Esophagus muscularis mucosa (tissue), 3 donors: ENCODE results near the gene PCBP3.

Experiments
- CTCF ChIP-seq, 3 experiments: fragments of 200-600 bp in 2 of 3; fragments of 450-650 bp in 1 of 3; sonication (generic) in 2 of 3; IDR thresholded peaks; one replicate each; pipeline ENCODE4 v1.5.1; 2017 to 2019; ENCODE audit warnings: antibody characterized with exemption in 3 of 3, mild to moderate bottlenecking in 2 of 3, moderate library complexity in 1 of 3
- POLR2A ChIP-seq: fragments of 450-650 bp; IDR thresholded peaks from one replicate; pipeline ENCODE4 v1.6.1; 2017; ENCODE audit warnings: antibody characterized with exemption, moderate library complexity, mild to moderate bottlenecking, low read depth
- POLR2AphosphoS5 ChIP-seq, 2 donors: sonication (generic); formaldehyde crosslinking; IDR thresholded peaks; one replicate each; pipeline ENCODE4 v1.6.1; 2017; ENCODE audit warnings: antibody characterized with exemption in 2 of 2

GRCh38 chr21:45987121-45987711, 343.7 kb downstream of the PCBP3 start:
- TF ChIP-seq POLR2AphosphoS5 (IDR thresholded peaks at IDR 0.05) (no peak), CTCF (IDR thresholded peaks at IDR 0.05) (no peak), POLR2A (no peak)
